ENCODE results near the gene FLYWCH2. TPM values are rescaled to one million over a fixed set of nuclear protein-coding genes. Genes with fewer than 3 reads are reported as not detected.

FLYWCH2 gene
- total and polyA plus RNA-seq, 2 experiments from 2014 or later = 30.9 to 45.0 TPM

GRCh38 chr16:2933701-2934100, 50.7 kb downstream of the FLYWCH2 start:
- no peak overlapping the region for H3K4me3 ChIP-seq
- no peak overlapping the region for H3K4me3 Mint-ChIP-seq
- no peak overlapping the region for H3K27ac ChIP-seq (ENCODE audit: low read depth)
- H3K79me2 ChIP-seq (replicated peaks; ENCODE audit: insufficient read depth) = no peaks in the 10 kb centered on the region
- DNase-seq (ENCODE audit: low spot score) (no peak), ATAC-seq (no peak)
- H3K27me3 ChIP-seq (ENCODE audit: insufficient read depth) = no peaks in the 10 kb centered on the region
- no peak overlapping the region for H3K4me2 ChIP-seq
- H3K27me3 Mint-ChIP-seq (ENCODE audit: insufficient read depth, low read depth, poor library complexity) = peaks cover 6% of the 10 kb centered on the region
- no peaks in the 10 kb centered on the region for H3K36me3 ChIP-seq (ENCODE audit: insufficient read depth)
- H3F3A ChIP-seq (replicated peaks; ENCODE audit: low read depth) = no peaks in the 10 kb centered on the region
- no peaks in the 10 kb centered on the region for H3K9me2 ChIP-seq (ENCODE audit: insufficient read depth)
- TF ChIP-seq JUNB (IDR thresholded peaks at IDR 0.05; ENCODE audit: unreplicated experiment) (no peak), EZH2phosphoT487 (IDR thresholded peaks at IDR 0.05; ENCODE audit: unreplicated experiment) (no peak), ETS1 (IDR thresholded peaks at IDR 0.05) (no peak), ZNF114 (CRISPR knock-in tag; IDR thresholded peaks at IDR 0.05) (no peak), ZNF462 (CRISPR knock-in tag; IDR thresholded peaks at IDR 0.05) (no peak), POLR2AphosphoS5 (IDR thresholded peaks at IDR 0.05; ENCODE audit: low read depth) (no peak), CTCF (conservative IDR thresholded peaks at IDR 0.05; ENCODE audit: low read depth in 2 of 2) (no peak), ZNF331 (CRISPR knock-in tag; IDR thresholded peaks at IDR 0.05; ENCODE audit: low read depth) (no peak), NANOG (IDR thresholded peaks at IDR 0.05; ENCODE audit: borderline replicate concordance) (no peak), STAT1 (IDR thresholded peaks at IDR 0.05; ENCODE audit: unreplicated experiment) (no peak), CREB1 (CRISPR knock-in tag; IDR thresholded peaks at IDR 0.05; ENCODE audit: low read depth) (no peak), EZH2 (IDR thresholded peaks at IDR 0.05; ENCODE audit: low read depth, unreplicated experiment) (no peak), REST (IDR thresholded peaks at IDR 0.05; ENCODE audit: unreplicated experiment) (no peak)
- no peaks in the 10 kb centered on the region for H3K4me1 ChIP-seq (ENCODE audit: insufficient read depth)
- no peak overlapping the region for H3K27ac Mint-ChIP-seq
- H3K9me3 Mint-ChIP-seq = no peaks in the 10 kb centered on the region
- H4K20me1 ChIP-seq (replicated peaks; ENCODE audit: insufficient read depth) = no peaks in the 10 kb centered on the region; the same call in 1 of the 2 replicates
- peaks cover 7% of the 10 kb centered on the region for H3K4me1 Mint-ChIP-seq
- H3K36me3 Mint-ChIP-seq (ENCODE audit: low read depth) = peaks cover 13% of the 10 kb centered on the region; the same call in 2 of the 3 replicates
- no peak overlapping the region for H2AFZ ChIP-seq
